Hematopoietic multipotent progenitor cell treated with erythropoietin and hydrocortisone succinate and interleukin-3 and kit ligand, for 17 days (in vitro differentiated cells): ENCODE measurements around the gene IL15.
A peak's percentile ranks its signal among the peaks of the same experiment; 100 is the strongest.
"Not testable (repeated sequence)": the region's sequence is repeated elsewhere in the genome, so short reads cannot be mapped to it uniquely, and the experiment has no call there.

Source experiments
- DNase-seq: peaks from one replicate; pipeline ENCODE4 v3.0.0-alpha.2; 2015; ENCODE audit warnings: low spot score

The IL15 gene

GRCh38 chr4:141636082-141636770 lies at the start of gene IL15:
IL15 (plus strand) TSS chr4:141636583; CDS start chr4:141719465, 82,882 bp downstream.
- peak; percentile 12 for DNase-seq

GRCh38 chr4:141587897-141588296 lies 48.5 kb upstream of the IL15 start:
- no peak for DNase-seq

GRCh38 chr4:141595531-141595930 lies 40.9 kb upstream of the IL15 start:
- no peak for DNase-seq

- no peak for DNase-seq
These were observed 36.5 kb upstream of the IL15 start for GRCh38 chr4:141599853-141600252.

- not testable (repeated sequence) for DNase-seq
These were observed 31.7 kb upstream of the IL15 start for GRCh38 chr4:141604683-141605082.

- no peak for DNase-seq
These were observed 30.9 kb upstream of the IL15 start for GRCh38 chr4:141605425-141605856.

GRCh38 chr4:141609243-141609642 lies 27.1 kb upstream of the IL15 start:
- no peak for DNase-seq

- DNase-seq, result no peak
These were observed 26.0 kb upstream of the IL15 start for GRCh38 chr4:141610365-141610764.

- no peak for DNase-seq
These were observed 21.4 kb upstream of the IL15 start for GRCh38 chr4:141614878-141615586.

GRCh38 chr4:141615587-141615918 lies 20.8 kb upstream of the IL15 start:
- not testable (repeated sequence) for DNase-seq

- no peak for DNase-seq
These were observed 15.7 kb upstream of the IL15 start for GRCh38 chr4:141620715-141621114.

GRCh38 chr4:141625023-141625422 lies 11.4 kb upstream of the IL15 start:
- DNase-seq, result no peak

GRCh38 chr4:141630854-141631253 lies 5.5 kb upstream of the IL15 start:
- DNase-seq, result no peak

- DNase-seq, result no peak
These were observed 674 bp upstream of the IL15 start for GRCh38 chr4:141635736-141636081.

GRCh38 chr4:141636771-141637460 lies 533 bp downstream of the IL15 start:
- no peak for DNase-seq

- DNase-seq, result no peak
These were observed 1.2 kb downstream of the IL15 start for GRCh38 chr4:141637565-141637964.

- DNase-seq, result no peak
These were observed 1.8 kb downstream of the IL15 start for GRCh38 chr4:141638230-141638629.

- DNase-seq, result no peak
These were observed 4.3 kb downstream of the IL15 start for GRCh38 chr4:141640696-141641095.

GRCh38 chr4:141642063-141642462 lies 5.7 kb downstream of the IL15 start:
- no peak for DNase-seq

GRCh38 chr4:141642711-141643110 lies 6.3 kb downstream of the IL15 start:
- no peak for DNase-seq

GRCh38 chr4:141643557-141643956 lies 7.2 kb downstream of the IL15 start:
- DNase-seq, result no peak

- no peak for DNase-seq
These were observed 9.4 kb downstream of the IL15 start for GRCh38 chr4:141645611-141646340.

GRCh38 chr4:141646969-141647368 lies 10.6 kb downstream of the IL15 start:
- no peak for DNase-seq
